A549 (cell line): ENCODE results near the gene ALDH1L1.

Source experiments
- CEBPB ChIP-seq, 2 experiments: fragments of >200 bp in 1 of 2; sonication (Bioruptor Twin) in 1 of 2; formaldehyde crosslinking in 1 of 2; IDR thresholded peaks; 2 replicates each; pipeline ENCODE4 v1.6.1; 2012 to 2016
- EHMT2 ChIP-seq: fragments of 200-600 bp; sonication (generic); IDR thresholded peaks from 2 replicates; pipeline ENCODE4 v1.6.1; 2016; ENCODE audit warnings: antibody characterized with exemption, low read depth, mild to moderate bottlenecking, moderate library complexity
- EP300 ChIP-seq, 2 experiments: fragments of >200 bp; sonication (Bioruptor Twin); formaldehyde crosslinking; IDR thresholded peaks; 2 replicates in 1 of 2; 3 replicates in 1 of 2; pipeline ENCODE4 v1.6.1; 2016 to 2017
- GATA3 ChIP-seq: IDR thresholded peaks from 2 replicates; pipeline ENCODE4 v1.6.1; 2012; ENCODE audit warnings: borderline replicate concordance
- JUN ChIP-seq, 2 experiments: fragments of >200 bp; sonication (Bioruptor Twin); formaldehyde crosslinking; IDR thresholded peaks; 2 replicates in 1 of 2; 3 replicates in 1 of 2; pipeline ENCODE4 v1.6.1; 2016 to 2017
- POLR2A ChIP-seq: IDR thresholded peaks from 2 replicates; pipeline ENCODE4 v1.6.1; 2012; ENCODE audit warnings: mild to moderate bottlenecking, low read length
- POLR2AphosphoS2 ChIP-seq: conservative IDR thresholded peaks from 2 replicates; pipeline ENCODE4 v1.6.1; 2012; ENCODE audit warnings: low read length, improper control_type of control experiment, inconsistent platforms
- TF ChIP-seq, protein P1 (sequence below): fragments of >200 bp; sonication (Bioruptor Twin); formaldehyde crosslinking; IDR thresholded peaks from 3 replicates; pipeline ENCODE4 v1.5.1; 2016

DNA sequence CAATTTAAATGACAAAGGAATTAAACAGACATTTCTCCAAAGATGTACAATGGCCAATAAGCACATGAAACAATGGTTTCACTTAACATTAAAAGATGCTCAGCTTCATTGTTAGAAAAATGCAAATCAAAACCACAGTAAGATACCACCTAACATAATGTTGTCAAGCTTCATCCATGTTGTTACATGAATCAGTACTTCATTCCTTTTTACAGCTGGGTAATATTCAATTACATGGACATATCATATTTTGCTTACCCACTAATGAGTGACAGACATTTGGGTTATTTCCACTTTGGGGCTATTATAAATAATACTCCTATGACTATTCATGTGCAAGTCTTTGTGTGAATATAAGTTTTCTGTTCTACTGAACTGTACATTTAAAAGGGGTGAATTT, 104.2 kb downstream of the ALDH1L1 start:
- TF ChIP-seq POLR2A (no peak), JUN (IDR thresholded peaks at IDR 0.05) (no peak), EHMT2 (no peak), EP300 (IDR thresholded peaks at IDR 0.05) (no peak), GATA3 (no peak), POLR2AphosphoS2 (no peak), CEBPB (IDR thresholded peaks at IDR 0.05) (no peak)
- TF ChIP-seq, protein P1, sequence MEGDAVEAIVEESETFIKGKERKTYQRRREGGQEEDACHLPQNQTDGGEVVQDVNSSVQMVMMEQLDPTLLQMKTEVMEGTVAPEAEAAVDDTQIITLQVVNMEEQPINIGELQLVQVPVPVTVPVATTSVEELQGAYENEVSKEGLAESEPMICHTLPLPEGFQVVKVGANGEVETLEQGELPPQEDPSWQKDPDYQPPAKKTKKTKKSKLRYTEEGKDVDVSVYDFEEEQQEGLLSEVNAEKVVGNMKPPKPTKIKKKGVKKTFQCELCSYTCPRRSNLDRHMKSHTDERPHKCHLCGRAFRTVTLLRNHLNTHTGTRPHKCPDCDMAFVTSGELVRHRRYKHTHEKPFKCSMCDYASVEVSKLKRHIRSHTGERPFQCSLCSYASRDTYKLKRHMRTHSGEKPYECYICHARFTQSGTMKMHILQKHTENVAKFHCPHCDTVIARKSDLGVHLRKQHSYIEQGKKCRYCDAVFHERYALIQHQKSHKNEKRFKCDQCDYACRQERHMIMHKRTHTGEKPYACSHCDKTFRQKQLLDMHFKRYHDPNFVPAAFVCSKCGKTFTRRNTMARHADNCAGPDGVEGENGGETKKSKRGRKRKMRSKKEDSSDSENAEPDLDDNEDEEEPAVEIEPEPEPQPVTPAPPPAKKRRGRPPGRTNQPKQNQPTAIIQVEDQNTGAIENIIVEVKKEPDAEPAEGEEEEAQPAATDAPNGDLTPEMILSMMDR: no peak
